HG03460 (cell line): ENCODE measurements around the gene PKMYT1.
A peak's percentile ranks its signal among the peaks of the same experiment; 100 is the strongest.

Source experiments
- ATAC-seq: cut with Tn5 transposase; IDR thresholded peaks from one replicate; pipeline ENCODE4 v1.9.1; 2021; ENCODE audit not compliant: unreplicated experiment

The PKMYT1 gene

GRCh38 chr16:2974319-2975056, 5.8 kb downstream of the PKMYT1 start:
- ATAC-seq = no peak

- no peak for ATAC-seq
Measured at GRCh38 chr16:2973605-2974318, 6.5 kb downstream of the PKMYT1 start.

GRCh38 chr16:2973093-2973492, 7.2 kb downstream of the PKMYT1 start:
- no peak for ATAC-seq

DNA sequence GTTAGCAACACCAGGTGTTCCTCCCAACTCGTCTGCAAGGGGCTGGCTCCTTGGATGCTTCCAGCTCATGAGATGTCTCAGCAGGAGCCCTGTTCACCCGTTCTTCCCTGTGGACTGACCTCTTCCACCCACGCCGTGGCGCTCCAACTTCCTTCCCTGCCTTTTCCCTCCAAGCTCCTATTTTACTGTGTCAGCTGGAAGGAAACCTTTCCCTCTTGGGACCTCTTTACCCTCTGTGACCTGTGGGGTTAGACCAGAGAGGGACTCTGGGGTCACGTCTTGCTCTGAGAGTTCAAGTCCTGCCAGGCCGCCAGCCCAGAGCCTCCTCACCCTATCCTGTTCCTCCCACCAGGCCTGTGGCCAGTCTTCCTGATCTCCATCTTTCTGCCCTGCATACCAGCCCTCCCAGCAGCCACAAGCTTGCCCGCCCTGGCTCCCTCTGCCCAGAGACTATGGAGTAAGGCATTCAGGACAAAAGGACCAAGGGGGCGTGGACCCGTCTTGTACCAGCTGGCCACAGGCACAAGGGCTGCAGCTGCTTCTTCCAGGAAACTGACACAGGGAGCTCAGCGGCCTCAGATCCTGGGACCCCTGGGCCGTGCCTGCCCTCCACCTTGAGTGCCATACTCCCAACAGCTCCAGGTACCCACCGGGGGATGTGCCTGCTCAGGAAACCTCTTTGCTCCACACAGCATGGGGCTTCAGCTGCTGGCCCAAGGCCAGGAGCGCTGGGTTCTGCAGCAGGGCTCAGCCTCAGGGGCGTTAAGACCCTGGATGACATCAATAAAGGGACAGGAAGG, 8.1 kb downstream of the PKMYT1 start:
- ATAC-seq = no peak

DNA sequence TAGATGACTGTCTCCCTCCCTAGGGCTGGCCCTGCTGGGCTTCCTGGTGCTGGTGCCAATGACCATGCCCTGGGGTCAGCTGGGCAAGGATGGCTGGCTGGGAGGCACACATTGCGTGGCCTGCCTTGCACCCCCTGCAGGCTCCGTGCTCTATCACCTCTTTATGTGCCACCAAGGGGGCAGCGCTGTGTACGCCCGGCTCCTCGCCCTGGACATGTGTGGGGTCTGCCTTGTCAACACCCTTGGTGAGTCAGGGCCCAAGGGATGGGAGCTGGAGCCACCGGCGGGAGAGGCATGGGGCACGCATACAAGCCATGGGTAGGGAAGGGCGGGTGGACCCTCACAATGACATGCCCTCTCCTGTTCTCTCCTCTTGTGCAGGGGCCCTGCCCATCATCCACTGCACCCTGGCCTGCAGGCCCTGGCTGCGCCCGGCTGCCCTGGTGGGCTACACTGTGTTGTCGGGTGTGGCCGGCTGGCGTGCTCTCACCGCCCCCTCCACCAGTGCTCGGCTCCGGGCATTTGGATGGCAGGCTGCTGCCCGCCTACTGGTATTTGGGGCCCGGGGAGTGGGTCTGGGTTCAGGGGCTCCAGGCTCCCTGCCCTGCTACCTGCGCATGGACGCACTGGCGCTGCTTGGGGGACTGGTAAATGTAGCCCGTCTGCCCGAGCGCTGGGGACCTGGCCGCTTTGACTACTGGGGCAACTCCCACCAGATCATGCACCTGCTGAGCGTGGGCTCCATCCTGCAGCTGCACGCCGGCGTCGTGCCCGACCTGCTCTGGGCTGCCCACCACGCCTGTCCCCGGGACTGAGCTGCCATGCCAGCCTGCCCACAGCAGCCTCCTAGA, 8.9 kb downstream of the PKMYT1 start:
- ATAC-seq = no peak

DNA sequence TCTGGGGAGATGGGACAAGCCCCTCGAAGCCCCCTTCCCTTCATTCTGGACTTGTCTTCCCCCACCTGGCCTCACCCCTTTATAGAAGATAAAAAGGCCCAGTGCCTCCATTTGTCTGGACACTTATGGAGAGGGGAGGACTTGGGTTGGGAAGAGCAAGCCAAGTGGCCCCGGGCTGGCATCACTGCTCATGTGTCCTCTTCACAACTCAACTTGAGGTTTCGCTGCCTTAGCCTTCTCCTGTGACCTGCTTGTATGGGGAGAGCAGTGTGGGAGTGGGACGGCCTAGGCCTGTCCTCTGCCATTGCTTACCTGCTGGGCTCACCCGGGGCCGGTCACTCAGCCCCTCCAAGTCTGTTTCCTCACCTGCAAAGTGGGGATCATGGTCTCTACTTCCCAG, 9.7 kb downstream of the PKMYT1 start:
- no peak for ATAC-seq

DNA sequence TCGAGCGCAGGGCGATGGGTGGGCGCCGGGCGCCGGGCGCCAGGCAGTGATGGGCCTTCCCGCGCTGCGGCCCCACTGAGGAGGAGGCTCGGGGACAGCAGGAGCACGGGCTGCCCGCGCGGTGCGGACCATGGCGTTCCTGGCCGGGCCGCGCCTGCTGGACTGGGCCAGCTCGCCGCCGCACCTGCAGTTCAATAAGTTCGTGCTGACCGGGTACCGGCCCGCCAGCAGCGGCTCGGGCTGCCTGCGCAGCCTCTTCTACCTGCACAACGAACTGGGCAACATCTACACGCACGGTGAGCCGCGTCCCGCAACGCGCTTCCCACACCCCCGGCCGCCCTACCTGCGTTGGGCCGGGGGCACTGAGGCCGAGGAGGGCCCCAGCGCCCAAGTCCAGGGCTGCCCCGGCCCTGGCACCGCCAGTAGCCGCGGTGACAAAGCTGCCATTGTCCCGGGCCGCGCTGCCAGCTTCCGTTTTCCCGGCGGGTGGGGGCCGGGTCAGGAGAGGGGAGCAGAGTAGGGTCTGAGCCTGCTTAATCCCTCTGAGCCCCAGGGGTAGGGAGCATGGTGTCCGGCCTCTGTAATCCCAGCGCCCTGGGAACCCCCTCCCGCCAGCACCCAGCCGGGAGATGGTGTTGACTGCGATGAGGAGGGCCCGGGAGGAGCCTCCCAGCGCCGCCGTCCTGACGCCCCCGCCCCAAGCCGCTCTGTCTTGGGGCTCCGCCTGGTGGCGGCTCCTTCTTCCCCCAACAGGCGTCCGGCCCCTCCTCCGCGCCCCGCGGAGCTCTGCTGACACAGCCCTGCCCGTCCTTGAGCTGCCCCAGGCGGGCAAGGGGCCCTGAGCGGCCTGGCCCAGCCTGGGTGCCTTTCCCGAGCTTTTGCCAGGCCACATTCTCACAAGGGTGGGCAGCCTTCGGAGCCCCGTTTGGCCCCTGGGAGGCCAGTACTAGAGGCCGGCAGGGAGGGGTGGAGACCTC, 10.4 kb downstream of the PKMYT1 start:
- ATAC-seq = peak; percentile 37

- peak; percentile 61 for ATAC-seq
Measured at GRCh38 chr16:2968738-2969544, 11.3 kb downstream of the PKMYT1 start, which contains the start of gene PAQR4. PAQR4 (plus strand) TSS chr16:2969348; CDS start chr16:2969675, 327 bp downstream.

DNA sequence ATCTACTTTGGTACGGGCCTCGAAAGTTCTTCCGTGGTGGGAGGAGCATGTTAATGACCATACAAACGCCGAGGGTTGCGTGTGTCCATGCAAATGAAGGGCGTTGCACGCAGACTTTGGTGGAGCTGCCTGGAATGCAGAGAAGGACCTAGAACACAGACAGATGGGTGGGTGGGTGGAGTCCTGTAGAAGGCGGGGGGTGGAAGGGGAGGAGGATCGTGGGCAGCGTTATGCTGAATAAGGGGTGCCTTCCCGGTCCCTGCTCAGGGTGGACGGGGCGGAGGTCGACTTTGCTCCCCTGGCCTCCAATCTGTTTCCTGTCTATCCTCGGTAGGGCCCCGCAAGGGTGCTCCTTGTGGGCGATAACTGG, 11.9 kb downstream of the PKMYT1 start:
- ATAC-seq = no peak

- no peak for ATAC-seq
Measured at GRCh38 chr16:2967721-2968161, 12.5 kb downstream of the PKMYT1 start.

- no peak for ATAC-seq
Measured at GRCh38 chr16:2967211-2967631, 13.0 kb downstream of the PKMYT1 start.

DNA sequence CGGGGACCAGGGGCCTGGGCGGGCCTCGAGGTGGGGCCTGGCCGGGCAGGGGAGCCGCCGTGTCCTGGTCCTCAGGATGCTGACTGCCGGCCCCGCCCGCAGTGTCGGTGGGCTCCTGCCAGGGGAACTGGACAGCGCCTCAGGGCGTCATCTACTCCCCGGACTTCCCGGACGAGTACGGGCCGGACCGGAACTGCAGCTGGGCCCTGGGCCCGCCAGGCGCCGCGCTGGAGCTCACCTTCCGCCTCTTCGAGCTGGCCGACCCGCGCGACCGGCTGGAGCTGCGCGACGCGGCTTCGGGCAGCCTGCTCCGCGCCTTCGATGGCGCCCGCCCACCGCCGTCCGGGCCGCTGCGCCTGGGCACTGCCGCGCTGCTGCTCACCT, 13.4 kb downstream of the PKMYT1 start:
- no peak for ATAC-seq

- no peak for ATAC-seq
Measured at GRCh38 chr16:2966043-2966807, 14.0 kb downstream of the PKMYT1 start.

GRCh38 chr16:2964475-2965336, 15.5 kb downstream of the PKMYT1 start:
- ATAC-seq = no peak

- ATAC-seq = no peak
Measured at GRCh38 chr16:2963723-2964474, 16.3 kb downstream of the PKMYT1 start, which contains the start of gene KREMEN2. KREMEN2 (plus strand) TSS chr16:2964275; CDS start chr16:2964521, 246 bp downstream.

GRCh38 chr16:2963074-2963722, 17.0 kb downstream of the PKMYT1 start:
- no peak for ATAC-seq
